ENCODE measurements around the gene TIMP3.

TIMP3 gene

DNA sequence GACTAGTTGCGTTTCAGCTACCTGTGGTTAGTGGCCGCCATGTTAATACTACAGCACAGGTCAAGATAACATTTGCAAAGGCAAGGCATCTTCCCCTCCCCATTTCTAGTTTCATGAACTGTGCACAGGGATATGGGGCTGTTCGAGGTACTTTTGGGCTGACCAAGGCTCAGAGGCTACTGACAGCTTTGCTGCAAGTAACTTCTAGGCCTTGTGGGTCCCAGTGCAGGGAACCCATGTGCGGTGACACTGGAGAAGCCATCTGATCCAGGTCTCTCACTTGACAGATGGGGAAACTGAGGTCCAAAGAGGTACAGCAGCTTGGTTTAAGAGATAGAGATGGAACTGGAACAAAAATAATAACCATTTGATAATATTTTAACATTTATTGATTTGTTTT lies 13.6 kb downstream of the TIMP3 start:
- no peak for DNase-seq
- Histone ChIP-seq H2BK120ac (ENCODE audit: low read depth, low read length) (no peak overlapping the region), H2AK5ac (ENCODE audit: low read length, severe bottlenecking) (no peak overlapping the region), H3K36me3 (ENCODE audit: control insufficient read depth in 1 of 2, insufficient read depth in 2 of 2, low read depth in 1 of 2, low read length in 2 of 2) (peaks cover 0 to 71% of the 10 kb centered on the region in 2 experiments), H3K79me1 (replicated peaks; ENCODE audit: low read length, poor library complexity, severe bottlenecking) (no peaks in the 10 kb centered on the region), H3K4me2 (ENCODE audit: low read length, poor library complexity, severe bottlenecking) (no peak overlapping the region), H3K23ac (ENCODE audit: low read length in 2 of 2) (no peak overlapping the region), H3K27ac (ENCODE audit: low read length, poor library complexity, severe bottlenecking) (no peak overlapping the region), H2BK12ac (ENCODE audit: low read length in 2 of 2) (no peak overlapping the region), H2BK15ac (ENCODE audit: low read depth, poor library complexity, severe bottlenecking) (no peak overlapping the region), H2AFZ (ENCODE audit: low read depth, low read length) (no peak overlapping the region), H3K4me1 (ENCODE audit: control insufficient read depth, insufficient read depth, low read depth, low read length) (peaks cover 1% of the 10 kb centered on the region), H3K9ac (ENCODE audit: low read length) (no peak overlapping the region), H3K18ac (ENCODE audit: low read depth in 1 of 2, low read length in 2 of 2) (peak overlapping the region in 1 of 2 experiments; percentile 11), H3K4me3 (ENCODE audit: insufficient read depth in 1 of 2, low read depth in 1 of 2, low read length in 2 of 2) (no peak overlapping the region), H3K9me3 (ENCODE audit: control insufficient read depth, low read length) (no peaks in the 10 kb centered on the region), H4K91ac (ENCODE audit: low read length) (no peak overlapping the region), H4K8ac (ENCODE audit: low read length) (no peak overlapping the region), H3K27me3 (ENCODE audit: control insufficient read depth in 1 of 2, insufficient read depth in 1 of 2, low read length in 2 of 2) (no peaks in the 10 kb centered on the region), H2BK5ac (ENCODE audit: low read depth, low read length, poor library complexity, severe bottlenecking) (no peak overlapping the region), H3K14ac (ENCODE audit: low read length in 2 of 2) (no peak overlapping the region), H3K4ac (ENCODE audit: low read depth in 1 of 2, low read length in 2 of 2) (peak overlapping the region in 1 of 2 experiments; percentile 35)
- WGBS: over 99% methylated on average over 4 of the region's 4 CpGs

DNA sequence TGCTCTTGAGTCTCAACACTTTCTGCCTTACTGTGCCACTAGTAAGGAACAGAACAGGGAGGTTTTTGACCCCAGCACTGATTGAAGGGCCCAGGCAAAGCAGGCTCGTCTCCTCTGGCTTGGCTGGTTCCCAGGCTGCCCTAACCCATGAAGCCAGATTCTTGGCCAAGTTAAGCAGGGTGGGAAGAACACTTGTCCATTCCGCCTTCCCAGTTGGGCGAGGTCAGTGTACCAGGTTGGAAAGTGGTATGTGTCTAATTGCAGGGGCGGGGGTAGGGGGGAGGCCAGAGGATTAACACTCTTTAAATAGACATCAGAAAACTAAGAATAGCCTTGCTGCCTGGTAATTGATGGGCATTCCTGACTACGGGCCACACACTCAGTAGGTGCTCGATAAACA lies 14.4 kb downstream of the TIMP3 start:
- no peak overlapping the region for H3K4me3 ChIP-seq (ENCODE audit: insufficient read depth in 1 of 2, low read depth in 1 of 2, low read length in 2 of 2)
- no peak overlapping the region for H4K8ac ChIP-seq (ENCODE audit: low read length)
- H3K18ac ChIP-seq (ENCODE audit: low read depth in 1 of 2, low read length in 2 of 2): peak overlapping the region in 1 of 2 experiments; percentile 50
- H2BK12ac ChIP-seq (ENCODE audit: low read length in 2 of 2): peak overlapping the region in 1 of 2 experiments; percentile 49
- no peak for DNase-seq
- H3K36me3 ChIP-seq (ENCODE audit: control insufficient read depth in 1 of 2, insufficient read depth in 2 of 2, low read depth in 1 of 2, low read length in 2 of 2): peaks cover 0 to 73% of the 10 kb centered on the region in 2 experiments
- H3K14ac ChIP-seq (ENCODE audit: low read length in 2 of 2): no peak overlapping the region
- H3K27ac ChIP-seq (ENCODE audit: low read length, poor library complexity, severe bottlenecking): no peak overlapping the region
- H2AFZ ChIP-seq (ENCODE audit: low read depth, low read length): no peak overlapping the region
- H3K23ac ChIP-seq (ENCODE audit: low read length in 2 of 2): peak overlapping the region in 1 of 2 experiments; percentile 32
- H3K4me1 ChIP-seq (ENCODE audit: control insufficient read depth, insufficient read depth, low read depth, low read length): peaks cover 1% of the 10 kb centered on the region
- H3K9ac ChIP-seq (ENCODE audit: low read length): no peak overlapping the region
- H3K4ac ChIP-seq (ENCODE audit: low read depth in 1 of 2, low read length in 2 of 2): no peak overlapping the region
- no peak overlapping the region for H4K91ac ChIP-seq (ENCODE audit: low read length)
- H2BK120ac ChIP-seq (ENCODE audit: low read depth, low read length): no peak overlapping the region
- H3K4me2 ChIP-seq (ENCODE audit: low read length, poor library complexity, severe bottlenecking): no peak overlapping the region
- no peak overlapping the region for H2AK5ac ChIP-seq (ENCODE audit: low read length, severe bottlenecking)
- no peaks in the 10 kb centered on the region for H3K79me1 ChIP-seq (replicated peaks; ENCODE audit: low read length, poor library complexity, severe bottlenecking)
- WGBS: 88% methylated on average over 5 of the region's 6 CpGs
- no peaks in the 10 kb centered on the region for H3K27me3 ChIP-seq (ENCODE audit: control insufficient read depth in 1 of 2, insufficient read depth in 1 of 2, low read length in 2 of 2)
- no peak overlapping the region for H2BK5ac ChIP-seq (ENCODE audit: low read depth, low read length, poor library complexity, severe bottlenecking)
- H3K9me3 ChIP-seq (ENCODE audit: control insufficient read depth, low read length): no peaks in the 10 kb centered on the region
- H2BK15ac ChIP-seq (ENCODE audit: low read depth, poor library complexity, severe bottlenecking): no peak overlapping the region

DNA sequence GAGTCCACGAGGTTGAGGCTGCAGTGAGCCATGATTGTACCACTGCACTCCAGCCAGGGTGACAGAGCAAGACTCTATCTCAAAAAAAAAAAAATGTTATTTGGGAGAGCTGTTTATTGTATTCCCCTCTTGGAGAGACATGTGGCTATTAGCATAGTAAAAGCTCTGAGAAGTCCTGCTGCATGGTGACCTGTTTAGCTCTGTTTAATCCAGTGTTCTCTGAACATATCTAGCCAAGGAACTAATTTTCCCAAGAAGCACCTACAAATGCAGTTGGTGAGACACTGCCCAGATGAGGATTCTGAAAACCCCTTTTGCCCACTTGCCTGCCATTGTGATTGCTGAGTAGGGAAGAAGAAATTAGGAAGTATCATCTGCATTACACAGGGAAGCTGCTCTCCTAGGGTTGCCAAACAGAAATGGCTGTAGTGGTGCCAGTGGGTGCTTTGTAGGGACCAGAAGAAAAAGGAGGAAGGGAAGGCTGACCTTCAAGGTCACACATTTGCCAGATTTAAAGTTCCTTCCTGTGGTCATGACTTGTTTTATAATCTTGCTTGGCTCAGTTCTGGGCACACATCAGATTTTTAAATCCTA lies 15.7 kb downstream of the TIMP3 start:
- 100% methylated on average over 1 of the region's 1 CpG for WGBS
- H3K14ac ChIP-seq (ENCODE audit: low read length in 2 of 2): no peak overlapping the region
- no peak overlapping the region for H4K91ac ChIP-seq (ENCODE audit: low read length)
- no peak overlapping the region for H2BK120ac ChIP-seq (ENCODE audit: low read depth, low read length)
- H2BK15ac ChIP-seq (ENCODE audit: low read depth, poor library complexity, severe bottlenecking): no peak overlapping the region
- DNase-seq: no peak
- H3K4ac ChIP-seq (ENCODE audit: low read depth in 1 of 2, low read length in 2 of 2): no peak overlapping the region
- H2BK5ac ChIP-seq (ENCODE audit: low read depth, low read length, poor library complexity, severe bottlenecking): no peak overlapping the region
- no peak overlapping the region for H3K23ac ChIP-seq (ENCODE audit: low read length in 2 of 2)
- H2AFZ ChIP-seq (ENCODE audit: low read depth, low read length): no peak overlapping the region
- H3K4me2 ChIP-seq (ENCODE audit: low read length, poor library complexity, severe bottlenecking): no peak overlapping the region
- no peaks in the 10 kb centered on the region for H3K9me3 ChIP-seq (ENCODE audit: control insufficient read depth, low read length)
- H4K8ac ChIP-seq (ENCODE audit: low read length): no peak overlapping the region
- H2AK5ac ChIP-seq (ENCODE audit: low read length, severe bottlenecking): no peak overlapping the region
- no peaks in the 10 kb centered on the region for H3K27me3 ChIP-seq (ENCODE audit: control insufficient read depth in 1 of 2, insufficient read depth in 1 of 2, low read length in 2 of 2)
- no peak overlapping the region for H3K18ac ChIP-seq (ENCODE audit: low read depth in 1 of 2, low read length in 2 of 2)
- no peak overlapping the region for H2BK12ac ChIP-seq (ENCODE audit: low read length in 2 of 2)
- peaks cover 0 to 71% of the 10 kb centered on the region in 2 experiments for H3K36me3 ChIP-seq (ENCODE audit: control insufficient read depth in 1 of 2, insufficient read depth in 2 of 2, low read depth in 1 of 2, low read length in 2 of 2)
- no peak overlapping the region for H3K9ac ChIP-seq (ENCODE audit: low read length)
- H3K79me1 ChIP-seq (replicated peaks; ENCODE audit: low read length, poor library complexity, severe bottlenecking): no peaks in the 10 kb centered on the region
- H3K27ac ChIP-seq (ENCODE audit: low read length, poor library complexity, severe bottlenecking): no peak overlapping the region
- H3K4me1 ChIP-seq (ENCODE audit: control insufficient read depth, insufficient read depth, low read depth, low read length): peaks cover 1% of the 10 kb centered on the region
- H3K4me3 ChIP-seq (ENCODE audit: insufficient read depth in 1 of 2, low read depth in 1 of 2, low read length in 2 of 2): no peak overlapping the region

DNA sequence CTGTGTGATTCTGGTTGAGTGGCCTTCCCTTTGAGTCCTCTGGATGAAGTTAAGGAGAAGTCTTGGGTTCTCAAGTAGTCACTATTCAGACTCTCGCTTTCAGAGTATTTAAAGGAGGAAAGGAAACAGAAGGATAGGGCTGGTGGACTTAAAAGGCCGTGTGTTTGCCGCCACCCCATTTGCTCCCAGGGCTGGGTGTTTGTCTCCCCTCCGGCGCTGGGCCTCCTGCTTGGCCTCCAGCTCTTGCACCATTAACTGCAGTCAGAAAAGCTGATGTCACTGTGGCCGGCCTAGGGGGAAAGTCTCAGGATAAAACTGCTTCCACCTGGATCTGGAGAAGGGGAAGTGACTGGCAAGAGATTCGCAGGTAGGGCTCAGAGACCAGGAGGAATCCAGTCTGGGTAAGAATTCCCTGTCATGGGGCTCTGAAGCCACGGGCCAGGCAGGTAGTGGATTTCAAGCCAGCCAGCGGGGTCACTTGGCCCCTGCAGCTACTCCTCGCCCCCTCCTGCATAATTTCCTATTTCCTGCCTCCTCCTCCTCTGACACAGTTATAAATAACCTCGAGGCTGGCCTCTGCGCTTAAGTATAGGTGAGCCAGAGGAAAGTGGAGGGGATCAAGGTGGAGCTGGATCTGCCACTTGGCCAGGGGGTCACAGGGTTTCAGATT lies 17.1 kb downstream of the TIMP3 start:
- H2BK5ac ChIP-seq (ENCODE audit: low read depth, low read length, poor library complexity, severe bottlenecking): no peak overlapping the region
- WGBS: 79% methylated on average over 9 of the region's 12 CpGs
- H3K4me1 ChIP-seq (ENCODE audit: control insufficient read depth, insufficient read depth, low read depth, low read length): peaks cover 1% of the 10 kb centered on the region
- H3K9me3 ChIP-seq (ENCODE audit: control insufficient read depth, low read length): no peaks in the 10 kb centered on the region
- H3K27me3 ChIP-seq (ENCODE audit: control insufficient read depth in 1 of 2, insufficient read depth in 1 of 2, low read length in 2 of 2): no peaks in the 10 kb centered on the region
- H2BK15ac ChIP-seq (ENCODE audit: low read depth, poor library complexity, severe bottlenecking): no peak overlapping the region
- H3K79me1 ChIP-seq (replicated peaks; ENCODE audit: low read length, poor library complexity, severe bottlenecking): no peaks in the 10 kb centered on the region
- H3K4ac ChIP-seq (ENCODE audit: low read depth in 1 of 2, low read length in 2 of 2): peak overlapping the region in 1 of 2 experiments; percentile 14
- H3K23ac ChIP-seq (ENCODE audit: low read length in 2 of 2): no peak overlapping the region
- H3K9ac ChIP-seq (ENCODE audit: low read length): peak overlapping the region; percentile 1
- DNase-seq: no peak
- peak overlapping the region in 1 of 2 experiments; percentile 25 for H3K18ac ChIP-seq (ENCODE audit: low read depth in 1 of 2, low read length in 2 of 2)
- H3K14ac ChIP-seq (ENCODE audit: low read length in 2 of 2): no peak overlapping the region
- H3K4me2 ChIP-seq (ENCODE audit: low read length, poor library complexity, severe bottlenecking): no peak overlapping the region
- H2AK5ac ChIP-seq (ENCODE audit: low read length, severe bottlenecking): no peak overlapping the region
- no peak overlapping the region for H3K27ac ChIP-seq (ENCODE audit: low read length, poor library complexity, severe bottlenecking)
- H4K91ac ChIP-seq (ENCODE audit: low read length): no peak overlapping the region
- H3K4me3 ChIP-seq (ENCODE audit: insufficient read depth in 1 of 2, low read depth in 1 of 2, low read length in 2 of 2): no peak overlapping the region
- no peak overlapping the region for H2BK120ac ChIP-seq (ENCODE audit: low read depth, low read length)
- H4K8ac ChIP-seq (ENCODE audit: low read length): peak overlapping the region; percentile 15
- H3K36me3 ChIP-seq (ENCODE audit: control insufficient read depth in 1 of 2, insufficient read depth in 2 of 2, low read depth in 1 of 2, low read length in 2 of 2): peaks cover 0 to 73% of the 10 kb centered on the region in 2 experiments
- H2AFZ ChIP-seq (ENCODE audit: low read depth, low read length): no peak overlapping the region
- H2BK12ac ChIP-seq (ENCODE audit: low read length in 2 of 2): peak overlapping the region in 1 of 2 experiments; percentile 35
